Epithelial cell of proximal tubule (primary cell): ENCODE data around the gene UNC13A. TPM values are rescaled to one million over a fixed set of nuclear protein-coding genes. Genes with fewer than 3 reads are reported as not detected.

ENCODE experiments used
- DNase-seq: peaks from one replicate; pipeline ENCODE4 v3.0.0-alpha.2; 2011; ENCODE audit warnings: low read depth
- H3K4me3 ChIP-seq: 2 replicates; pipeline ENCODE4 v1.5.1; 2011; ENCODE audit warnings: low read depth, mild to moderate bottlenecking, low read length
- total RNA-seq: library from RNA; depleted of rRNA; stranded (reverse); fragments of >200 nt; gene quantifications from 2 replicates; pipeline ENCODE4 v1.2.3, GENCODE V29; 2015
- TF ChIP-seq, protein P1 (sequence below): conservative IDR thresholded peaks from 2 replicates; pipeline ENCODE4 v1.5.1; 2012; ENCODE audit warnings: low read depth, mild to moderate bottlenecking, low read length

Gene UNC13A
- total RNA-seq, 1 donor from 2014 or later = 0.06 TPM

DNA sequence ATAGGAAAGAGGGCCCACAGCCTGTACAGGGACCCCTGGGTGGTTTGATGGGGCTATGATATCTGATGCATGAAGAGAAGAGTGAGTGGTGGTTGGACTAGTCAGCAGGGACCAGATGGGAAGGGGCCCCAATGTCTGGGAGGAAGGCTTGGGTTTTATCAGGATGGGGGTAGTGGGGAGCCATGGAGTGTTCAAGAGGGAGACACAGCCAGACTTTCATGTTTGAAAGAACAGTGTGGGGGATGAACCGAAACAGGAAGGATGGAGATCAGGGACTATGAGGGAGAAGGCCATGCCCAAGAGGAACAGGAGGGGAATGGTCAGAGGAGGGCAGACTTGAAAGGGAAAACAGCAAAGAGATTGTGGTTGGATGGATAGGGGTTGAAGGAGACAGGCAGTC, 63.1 kb downstream of the UNC13A start:
- H3K4me3 ChIP-seq = no peak overlapping the region
- no peak for DNase-seq
- TF ChIP-seq, protein P1, sequence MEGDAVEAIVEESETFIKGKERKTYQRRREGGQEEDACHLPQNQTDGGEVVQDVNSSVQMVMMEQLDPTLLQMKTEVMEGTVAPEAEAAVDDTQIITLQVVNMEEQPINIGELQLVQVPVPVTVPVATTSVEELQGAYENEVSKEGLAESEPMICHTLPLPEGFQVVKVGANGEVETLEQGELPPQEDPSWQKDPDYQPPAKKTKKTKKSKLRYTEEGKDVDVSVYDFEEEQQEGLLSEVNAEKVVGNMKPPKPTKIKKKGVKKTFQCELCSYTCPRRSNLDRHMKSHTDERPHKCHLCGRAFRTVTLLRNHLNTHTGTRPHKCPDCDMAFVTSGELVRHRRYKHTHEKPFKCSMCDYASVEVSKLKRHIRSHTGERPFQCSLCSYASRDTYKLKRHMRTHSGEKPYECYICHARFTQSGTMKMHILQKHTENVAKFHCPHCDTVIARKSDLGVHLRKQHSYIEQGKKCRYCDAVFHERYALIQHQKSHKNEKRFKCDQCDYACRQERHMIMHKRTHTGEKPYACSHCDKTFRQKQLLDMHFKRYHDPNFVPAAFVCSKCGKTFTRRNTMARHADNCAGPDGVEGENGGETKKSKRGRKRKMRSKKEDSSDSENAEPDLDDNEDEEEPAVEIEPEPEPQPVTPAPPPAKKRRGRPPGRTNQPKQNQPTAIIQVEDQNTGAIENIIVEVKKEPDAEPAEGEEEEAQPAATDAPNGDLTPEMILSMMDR = no peak

DNA sequence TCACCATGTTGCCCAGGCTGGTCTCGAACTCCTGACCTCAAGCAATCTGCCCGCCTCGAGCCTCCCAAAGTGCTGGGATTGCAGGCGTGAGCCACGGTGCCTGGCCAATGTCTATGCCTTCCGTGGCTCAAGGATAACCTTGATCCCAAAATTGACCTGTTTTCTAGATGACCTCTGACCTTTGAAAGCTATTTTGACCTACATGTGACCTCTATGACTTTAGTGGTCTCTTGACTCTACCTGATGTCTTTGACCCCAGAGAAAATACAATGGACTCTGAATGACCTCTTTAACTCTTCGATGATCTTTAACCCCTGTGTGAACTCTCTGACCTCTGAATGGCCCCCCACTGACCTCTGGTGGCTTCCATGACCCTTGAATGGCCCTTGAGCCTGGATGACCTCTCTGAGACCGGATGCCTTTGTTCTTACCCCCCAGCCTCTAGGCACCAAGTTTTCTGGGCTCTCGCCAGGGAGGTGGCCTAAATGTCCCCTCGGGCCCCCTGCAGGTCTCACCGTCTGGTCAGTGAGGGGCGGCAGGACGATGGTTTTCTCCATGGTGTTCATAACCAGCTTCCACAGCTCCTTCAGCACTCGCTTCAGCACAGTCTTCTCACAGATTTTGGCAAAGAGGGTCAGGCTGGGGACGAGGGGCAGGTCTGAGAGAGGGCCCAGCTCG, 63.7 kb downstream of the UNC13A start:
- H3K4me3 ChIP-seq = no peak overlapping the region
- TF ChIP-seq, protein P1 = no peak
- no peak for DNase-seq

- no peak overlapping the region for H3K4me3 ChIP-seq
- TF ChIP-seq, protein P1 = no peak
- DNase-seq = no peak
Measured at GRCh38 chr19:17623224-17623935, 64.8 kb downstream of the UNC13A start.

GRCh38 chr19:17620696-17621095, 67.5 kb downstream of the UNC13A start:
- TF ChIP-seq, protein P1 = no peak
- no peak overlapping the region for H3K4me3 ChIP-seq
- DNase-seq = no peak

DNA sequence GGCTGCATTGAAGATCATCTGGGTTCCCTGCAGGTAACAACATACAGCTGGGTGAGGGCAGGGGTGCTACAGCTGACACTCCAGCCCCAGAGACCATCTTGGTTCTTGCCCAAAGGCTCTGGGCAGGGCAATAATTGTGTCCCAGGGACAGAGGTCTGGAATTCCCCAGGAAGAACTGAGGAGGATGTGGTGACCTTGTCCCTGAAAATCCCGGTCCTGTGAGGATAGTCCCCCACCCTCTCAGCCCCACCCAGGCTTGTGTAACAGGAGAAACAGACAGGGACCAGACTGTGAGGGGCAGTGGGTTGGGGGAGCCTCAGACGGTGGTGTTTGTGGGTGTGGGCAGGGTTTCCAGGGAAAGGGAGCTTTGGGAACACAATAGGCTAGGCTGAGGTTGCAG, 69.2 kb downstream of the UNC13A start:
- no peak overlapping the region for H3K4me3 ChIP-seq
- DNase-seq = no peak
- TF ChIP-seq, protein P1 = no peak

DNA sequence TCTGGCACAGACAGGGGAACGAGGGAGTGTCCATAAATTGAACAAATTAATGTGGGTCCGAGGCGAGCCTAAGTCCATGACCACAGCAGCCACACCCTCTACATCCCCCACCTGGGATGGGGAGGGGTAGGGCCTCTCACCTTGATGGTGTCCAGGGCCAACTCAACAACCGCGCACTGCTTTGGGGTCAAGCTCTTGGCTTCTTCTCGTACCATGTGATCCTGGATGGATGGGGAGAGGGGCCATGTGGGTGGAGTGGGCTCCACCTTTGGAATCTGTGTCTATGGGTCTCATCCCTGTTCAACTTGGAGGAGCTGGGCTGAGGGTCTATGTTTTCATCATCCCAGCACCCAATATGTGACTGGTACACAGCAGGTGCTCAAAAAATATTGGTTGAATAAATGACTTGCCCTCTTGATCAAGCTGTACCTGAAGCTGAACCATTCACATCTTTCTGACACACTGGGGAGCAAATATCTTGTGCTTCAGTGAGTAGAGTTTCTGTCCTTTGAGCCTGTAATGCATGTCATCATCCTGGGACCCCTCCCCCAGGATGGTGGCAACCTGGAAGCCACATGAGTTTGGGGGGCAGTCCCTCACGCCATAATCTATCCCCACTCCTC, 69.8 kb downstream of the UNC13A start:
- no peak for DNase-seq
- TF ChIP-seq, protein P1 = no peak
- H3K4me3 ChIP-seq = no peak overlapping the region
